Breast epithelium (tissue), 3 donors: ENCODE results near the gene KMO.

ENCODE experiments used
- CTCF ChIP-seq, 3 donors: fragments of 450-650 bp; IDR thresholded peaks; one replicate each; pipeline ENCODE4 v1.5.1; 2016 to 2017; ENCODE audit warnings: antibody characterized with exemption in 3 of 3, mild to moderate bottlenecking in 3 of 3, moderate library complexity in 3 of 3
- POLR2A ChIP-seq: fragments of 450-650 bp; IDR thresholded peaks from one replicate; pipeline ENCODE4 v1.6.1; 2016; ENCODE audit warnings: antibody characterized with exemption, mild to moderate bottlenecking, moderate library complexity

GRCh38 chr1:241640149-241640866 is 108.1 kb downstream of the KMO start, which contains the start of the genes CHML and OPN3:
- TF ChIP-seq CTCF (IDR thresholded peaks at IDR 0.05) (no peak), POLR2A (no peak)
